GM13976 (cell line): ENCODE results near the gene WDR86.
A peak's percentile ranks its signal among the peaks of the same experiment; 100 is the strongest.

Experiments used
- DNase-seq: peaks from one replicate; pipeline ENCODE4 v3.0.0; 2012; ENCODE audit warnings: low spot score
- CTCF ChIP-seq: IDR thresholded peaks from 2 replicates; pipeline ENCODE4 v1.5.1; 2012; ENCODE audit warnings: borderline replicate concordance, mild to moderate bottlenecking; ENCODE audit not compliant: insufficient read depth; ENCODE audit errors: extremely low read depth, missing control alignments, control extremely low read depth
- in situ Hi-C: fragments of 300-500 bp; cut with MboI; formaldehyde crosslinking; loops from one replicate; pipeline ENCODE4 v1.12.0; 2022; ENCODE audit warnings: low sequenced_read_pairs, mixed read lengths, inconsistent platforms; ENCODE audit not compliant: unreplicated experiment

WDR86 gene

GRCh38 chr7:151376218-151376902 lies 33.5 kb downstream of the WDR86 start:
- TF ChIP-seq CTCF = no peak
- in situ Hi-C loops = no loop called here
- DNase-seq = peak; percentile 20

GRCh38 chr7:151375530-151376217 lies 34.2 kb downstream of the WDR86 start:
- no peak for DNase-seq
- in situ Hi-C loops = no loop called here
- no peak for TF ChIP-seq CTCF

GRCh38 chr7:151374726-151375125 lies 35.1 kb downstream of the WDR86 start:
- in situ Hi-C loops = no loop called here
- DNase-seq = no peak
- no peak for TF ChIP-seq CTCF

- peak; percentile 21 for DNase-seq
- in situ Hi-C loops = no loop called here
- TF ChIP-seq CTCF = no peak
These were observed 35.7 kb downstream of the WDR86 start for GRCh38 chr7:151374139-151374538.

- in situ Hi-C loops = no loop called here
- DNase-seq = no peak
- no peak for TF ChIP-seq CTCF
These were observed 36.2 kb downstream of the WDR86 start for GRCh38 chr7:151373599-151373998.

- in situ Hi-C loops = no loop called here
- TF ChIP-seq CTCF = no peak
- DNase-seq = no peak
These were observed 37.1 kb downstream of the WDR86 start for GRCh38 chr7:151372612-151373265.
